GF-D8 (cell line): ENCODE measurements around the gene CYP1A1.
"Not testable (repeated sequence)": the region's sequence is repeated elsewhere in the genome, so short reads cannot be mapped to it uniquely, and the experiment has no call there.

ENCODE experiments used
- DNase-seq: peaks from one replicate; lab custom pipeline; 2025; lab: John Stamatoyannopoulos, UW

The CYP1A1 gene

DNA sequence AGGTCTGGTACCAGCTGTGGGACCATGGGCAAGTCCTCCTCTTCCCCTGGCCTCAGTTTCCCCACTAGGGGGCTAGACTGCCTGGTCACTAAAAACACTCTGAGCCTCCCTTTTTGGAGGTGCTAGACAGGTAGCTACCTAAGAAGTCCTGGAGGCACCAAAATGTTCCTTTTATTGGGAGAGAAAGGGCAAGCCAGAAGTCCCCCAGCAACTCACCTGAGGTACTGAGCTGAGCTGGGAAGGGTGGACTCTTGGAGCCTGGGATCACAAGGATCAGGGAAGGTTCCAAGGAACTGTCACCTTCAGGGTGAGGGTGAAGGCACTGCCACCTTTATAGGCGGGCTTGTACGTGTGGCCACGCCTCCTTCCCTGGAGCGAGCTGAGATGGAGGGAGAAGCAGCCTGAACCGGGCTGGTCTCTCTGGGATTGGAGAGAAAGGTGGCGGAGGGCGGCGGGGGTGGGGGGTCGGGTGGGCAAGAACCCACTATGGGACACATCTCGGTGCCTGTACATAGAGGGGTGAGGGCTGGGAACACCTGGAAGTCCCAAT is at the start of gene CYP1A1:
Gene CYP1A1, minus strand, starts transcription at position 304 of the 550 bp plus-strand sequence. CDS start 2,431 bp downstream, outside the sequence.
- DNase-seq = no peak

- DNase-seq = no peak
Measured at GRCh38 chr15:74773731-74774252, 48.5 kb upstream of the CYP1A1 start.

- no peak for DNase-seq
Measured at GRCh38 chr15:74773329-74773728, 48.0 kb upstream of the CYP1A1 start.

GRCh38 chr15:74770211-74770903 is 45.0 kb upstream of the CYP1A1 start:
- DNase-seq = no peak

DNA sequence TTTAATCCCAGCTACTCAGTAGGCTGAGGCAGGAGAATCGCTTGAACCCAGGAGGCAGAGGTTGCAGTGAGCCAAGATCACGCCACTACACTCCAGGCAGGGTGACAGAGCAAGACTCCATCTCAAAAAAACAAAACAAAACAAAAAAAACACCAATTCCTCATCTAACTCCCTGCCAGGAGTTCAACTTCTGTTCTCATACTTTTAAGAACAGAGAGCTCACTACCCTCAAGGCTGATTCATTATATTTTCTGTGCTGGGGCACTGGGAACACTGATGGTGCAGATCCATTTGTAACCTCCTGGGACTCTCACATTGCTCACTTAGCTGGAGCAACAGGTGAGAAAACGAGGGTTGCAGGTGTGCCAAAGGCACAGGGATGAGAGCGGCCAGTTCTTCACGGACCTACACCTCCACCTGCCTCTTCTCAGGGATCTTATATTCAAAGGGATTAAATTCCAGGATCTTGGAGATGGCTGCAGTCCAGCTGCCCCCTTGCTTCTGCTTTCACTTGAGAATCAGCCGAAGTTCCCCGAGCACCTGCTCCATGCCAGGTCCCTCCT is 44.2 kb upstream of the CYP1A1 start:
- no peak for DNase-seq

DNA sequence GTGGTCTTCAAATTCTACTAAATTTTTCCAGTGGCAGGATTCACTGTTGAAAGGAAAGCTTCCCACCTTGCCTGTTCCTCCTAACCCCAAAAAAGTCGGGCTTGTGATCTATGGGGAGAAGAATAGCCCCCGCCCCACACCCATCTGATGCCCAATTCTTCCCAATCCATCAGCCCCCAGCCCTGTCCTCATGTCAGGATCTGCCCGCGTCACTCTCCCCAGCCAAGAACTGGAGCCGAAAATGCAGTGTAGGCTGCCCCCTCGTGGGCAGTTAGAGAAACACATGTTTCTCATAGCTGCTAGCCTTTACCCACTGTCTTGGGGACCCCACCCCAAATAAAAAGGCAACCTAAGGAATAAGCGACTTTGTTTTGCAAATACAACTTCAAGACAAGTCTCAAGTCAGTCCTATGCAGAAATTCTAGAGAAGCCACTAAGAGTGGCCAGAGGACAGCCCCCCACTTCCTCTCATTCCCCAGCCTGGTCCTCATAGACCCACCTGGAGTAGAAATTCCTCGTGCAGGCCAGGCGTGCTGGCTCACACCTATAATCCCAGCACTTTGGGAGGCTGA is 43.5 kb upstream of the CYP1A1 start:
- DNase-seq = no peak

- DNase-seq = no peak
Measured at GRCh38 chr15:74768099-74768770, 42.9 kb upstream of the CYP1A1 start.

DNA sequence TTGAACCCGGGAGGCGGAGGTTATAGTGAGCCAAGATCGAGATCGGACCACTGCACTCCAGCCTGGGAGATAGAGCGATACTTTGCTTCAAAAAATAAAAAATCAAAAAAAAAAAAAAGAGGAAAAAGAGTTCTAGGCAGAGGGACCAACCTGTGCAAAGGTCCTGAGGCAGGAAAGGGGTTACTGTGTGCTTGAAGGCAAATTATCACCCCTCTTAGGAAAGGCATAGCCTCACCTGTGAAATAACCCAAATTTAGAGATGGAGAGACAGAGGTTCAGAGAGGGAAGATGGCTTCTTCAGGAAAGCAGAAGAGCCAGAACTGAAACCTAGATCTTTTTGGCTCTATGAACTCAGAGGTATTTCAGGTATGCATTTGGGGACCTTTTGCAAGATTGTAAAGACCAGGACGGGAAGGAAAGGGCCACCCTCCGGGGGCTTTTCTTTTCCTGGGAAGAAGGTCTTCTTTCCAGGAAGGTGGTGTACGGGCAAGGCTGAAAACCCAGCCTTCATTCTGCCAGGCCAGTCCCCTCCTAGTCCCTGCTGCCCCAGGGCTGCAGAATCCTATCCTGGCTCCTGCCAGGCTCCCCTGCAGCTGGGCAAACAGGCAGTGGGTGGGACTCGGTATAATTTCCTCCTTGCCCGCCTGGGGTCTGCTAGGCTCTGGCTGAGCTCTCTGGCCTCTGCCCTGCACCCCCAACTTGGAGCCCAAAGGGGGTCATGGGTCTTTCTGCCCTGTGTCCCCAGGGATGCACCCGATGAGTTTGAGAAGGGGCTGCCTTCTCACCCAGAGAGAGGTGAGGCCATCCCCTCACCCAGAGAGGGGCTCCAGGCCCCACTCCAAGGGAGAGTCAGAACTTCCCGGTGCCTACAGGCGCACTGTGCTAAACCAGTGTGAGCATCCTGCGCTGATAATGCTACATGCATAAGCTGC is 42.1 kb upstream of the CYP1A1 start:
- no peak for DNase-seq

DNA sequence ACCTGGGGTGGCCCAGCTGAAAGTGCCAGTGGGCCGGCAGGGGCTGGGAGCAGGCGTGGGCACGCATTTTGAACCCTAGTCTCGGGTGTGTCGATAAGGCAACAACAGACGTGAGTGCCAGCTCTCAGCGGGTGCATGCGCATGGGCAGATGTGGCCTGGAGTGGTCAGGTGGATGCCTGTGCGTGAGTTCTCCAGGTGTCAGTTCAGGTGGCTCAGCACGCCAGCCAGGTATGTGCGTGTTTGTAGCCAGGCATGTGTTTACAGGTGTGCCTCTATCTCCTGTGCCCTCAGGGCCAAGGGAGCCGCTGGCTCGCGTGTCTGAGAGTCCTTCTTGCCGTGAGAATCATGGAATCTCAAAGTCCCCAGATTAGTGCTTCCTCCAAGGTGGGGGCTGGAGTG is 38.1 kb upstream of the CYP1A1 start:
- DNase-seq = no peak

- DNase-seq = no peak
Measured at GRCh38 chr15:74762791-74763150, 37.4 kb upstream of the CYP1A1 start.

DNA sequence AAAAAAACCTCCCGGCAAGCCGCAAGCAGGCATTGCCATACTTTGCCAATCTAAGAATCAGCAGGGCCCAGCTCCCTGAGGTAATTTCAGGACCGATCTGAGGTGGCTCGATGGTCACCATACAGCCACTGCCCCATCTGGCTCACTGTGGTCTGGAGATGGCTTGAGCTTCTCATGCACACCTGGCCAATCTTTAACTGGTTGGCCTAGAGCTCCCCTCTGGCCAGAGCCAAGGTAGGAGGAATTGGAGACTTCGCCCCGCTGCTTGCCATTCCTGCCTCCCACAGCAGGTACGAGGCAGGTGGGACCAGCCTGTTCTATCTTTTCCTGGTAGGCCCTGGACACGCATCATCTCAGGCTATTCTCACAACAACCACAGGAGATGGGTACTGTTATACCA is 33.4 kb upstream of the CYP1A1 start:
- no peak for DNase-seq

- DNase-seq = no peak
Measured at GRCh38 chr15:74754593-74755215, 29.4 kb upstream of the CYP1A1 start.

GRCh38 chr15:74752531-74752930 is 27.2 kb upstream of the CYP1A1 start:
- DNase-seq = no peak

DNA sequence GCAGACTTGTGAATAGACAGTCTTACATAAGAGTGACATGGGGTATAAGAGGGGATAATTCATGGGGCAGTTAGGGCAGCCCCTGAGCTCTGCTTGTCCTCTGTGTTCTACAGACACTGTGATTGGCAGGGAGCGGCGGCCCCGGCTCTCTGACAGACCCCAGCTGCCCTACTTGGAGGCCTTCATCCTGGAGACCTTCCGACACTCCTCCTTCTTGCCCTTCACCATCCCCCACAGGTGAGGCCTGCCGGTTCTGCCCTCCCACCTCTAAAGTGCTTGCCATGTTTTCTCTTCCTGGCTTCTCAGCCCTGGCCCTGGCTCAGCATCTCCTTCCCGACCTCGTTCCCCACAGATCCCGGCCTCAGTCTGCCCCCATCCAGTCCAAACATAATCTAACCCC is 26.7 kb upstream of the CYP1A1 start:
- DNase-seq = no peak

DNA sequence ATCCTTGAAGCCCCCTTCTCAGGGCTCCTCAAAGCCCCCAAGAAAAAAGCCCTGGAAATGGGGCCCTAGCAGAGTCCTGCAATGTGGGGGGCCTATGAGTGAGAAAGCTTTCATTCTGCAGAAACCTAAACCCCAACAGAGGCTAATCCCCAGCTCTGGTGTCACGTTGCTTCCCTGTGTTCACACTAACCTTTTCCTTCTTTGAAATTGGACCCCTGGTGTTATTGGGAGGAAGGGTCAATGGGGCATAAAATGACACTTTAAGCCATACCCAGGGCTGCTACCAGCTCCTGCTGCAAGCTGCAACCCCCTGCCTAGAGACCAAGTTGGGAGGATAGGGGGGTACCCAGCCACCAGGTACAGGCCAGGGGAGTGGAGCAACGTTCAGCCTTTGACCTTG is 25.4 kb upstream of the CYP1A1 start:
- no peak for DNase-seq

DNA sequence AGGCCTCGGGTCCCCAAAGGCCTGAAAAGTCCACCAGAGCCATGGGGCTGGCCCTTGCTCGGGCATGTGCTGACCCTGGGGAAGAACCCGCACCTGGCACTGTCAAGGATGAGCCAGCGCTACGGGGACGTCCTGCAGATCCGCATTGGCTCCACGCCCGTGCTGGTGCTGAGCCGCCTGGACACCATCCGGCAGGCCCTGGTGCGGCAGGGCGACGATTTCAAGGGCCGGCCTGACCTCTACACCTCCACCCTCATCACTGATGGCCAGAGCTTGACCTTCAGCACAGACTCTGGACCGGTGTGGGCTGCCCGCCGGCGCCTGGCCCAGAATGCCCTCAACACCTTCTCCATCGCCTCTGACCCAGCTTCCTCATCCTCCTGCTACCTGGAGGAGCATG is 24.5 kb upstream of the CYP1A1 start:
- no peak for DNase-seq

DNA sequence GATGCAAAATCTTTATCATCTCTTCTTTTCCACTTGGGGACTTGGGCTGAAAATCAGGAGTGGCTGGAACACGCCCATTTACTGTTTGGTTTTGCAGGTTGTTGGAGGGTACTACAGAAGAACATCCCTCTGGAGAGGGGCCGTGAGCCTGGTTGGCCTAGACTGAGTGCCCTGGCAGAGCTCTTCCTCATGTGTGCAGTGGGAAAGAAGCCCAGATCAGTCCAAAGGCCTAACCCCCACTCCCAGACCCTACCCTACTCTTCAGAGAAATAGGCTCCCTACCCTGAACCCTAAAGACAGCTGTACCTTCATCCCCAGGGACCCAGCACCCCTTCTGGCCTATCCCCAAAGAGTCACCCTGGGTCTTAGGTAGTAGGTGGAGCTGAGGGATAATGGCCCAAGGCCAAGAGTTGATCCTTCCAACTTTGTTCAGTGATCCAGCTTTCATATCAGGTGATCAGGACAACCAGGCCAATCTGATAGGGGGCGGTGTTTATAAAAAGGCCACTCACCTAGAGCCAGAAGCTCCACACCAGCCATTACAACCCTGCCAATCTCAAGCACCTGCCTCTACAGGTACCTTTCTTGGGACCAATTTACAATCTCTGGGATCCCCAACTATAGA is 23.1 kb upstream of the CYP1A1 start, which contains the start of gene CYP1A2:
Gene CYP1A2, plus strand, starts transcription at position 524 of the 625 bp plus-strand sequence. CDS start 894 bp downstream, outside the sequence.
- DNase-seq = no peak

DNA sequence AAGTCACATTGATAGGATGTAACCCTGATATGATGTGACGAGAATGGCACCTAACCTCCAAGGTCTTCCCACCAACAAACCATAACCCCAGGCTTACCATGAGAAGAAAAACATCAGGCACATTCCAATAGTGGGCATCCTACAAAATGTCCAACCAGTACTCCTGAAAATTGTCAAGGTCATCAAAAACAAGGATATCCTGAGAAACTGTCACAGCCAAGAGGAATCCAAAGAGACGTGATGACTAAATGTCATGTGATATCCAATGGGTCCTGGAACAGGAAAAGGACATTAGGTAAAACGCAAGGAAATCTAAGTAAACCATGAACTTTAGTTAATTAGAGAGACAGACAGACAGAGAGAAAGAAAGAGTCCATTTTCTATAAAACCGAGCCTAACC is 21.1 kb upstream of the CYP1A1 start:
- DNase-seq = no peak

GRCh38 chr15:74742422-74742821 is 17.1 kb upstream of the CYP1A1 start:
- no peak for DNase-seq

- not testable (repeated sequence) for DNase-seq
Measured at GRCh38 chr15:74738239-74738638, 12.9 kb upstream of the CYP1A1 start.
